GM20000 (cell line): ENCODE results near the gene TTLL3.

Source experiments
- DNase-seq: peaks from one replicate; pipeline ENCODE4 v3.0.0; 2012; ENCODE audit warnings: low spot score
- TF ChIP-seq, protein P1 (sequence below): IDR thresholded peaks from 2 replicates; pipeline ENCODE4 v1.5.1; 2012; ENCODE audit warnings: mild to moderate bottlenecking, control low read depth; ENCODE audit errors: extremely low read depth, missing control alignments

TTLL3 gene

DNA sequence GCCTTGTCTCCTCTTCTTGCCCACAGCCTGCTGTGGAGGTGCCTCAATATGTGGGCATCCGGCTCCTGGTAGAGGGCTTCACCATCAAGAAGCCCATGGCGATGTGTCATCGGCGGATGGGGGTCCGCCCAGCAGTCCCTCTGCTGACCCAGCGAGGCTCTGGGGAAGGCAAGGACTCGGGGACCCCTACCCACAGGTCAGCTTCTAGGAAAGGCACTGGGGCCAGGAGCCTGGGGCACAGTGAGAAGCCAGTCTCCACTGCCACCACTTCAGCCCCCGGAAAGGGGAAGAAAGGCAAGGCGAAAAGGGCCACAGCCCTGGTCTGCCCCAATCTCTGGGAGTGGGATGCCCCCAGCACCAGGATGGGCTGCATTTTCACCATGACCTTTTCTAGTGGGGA, 23.0 kb downstream of the TTLL3 start:
- TF ChIP-seq, protein P1, sequence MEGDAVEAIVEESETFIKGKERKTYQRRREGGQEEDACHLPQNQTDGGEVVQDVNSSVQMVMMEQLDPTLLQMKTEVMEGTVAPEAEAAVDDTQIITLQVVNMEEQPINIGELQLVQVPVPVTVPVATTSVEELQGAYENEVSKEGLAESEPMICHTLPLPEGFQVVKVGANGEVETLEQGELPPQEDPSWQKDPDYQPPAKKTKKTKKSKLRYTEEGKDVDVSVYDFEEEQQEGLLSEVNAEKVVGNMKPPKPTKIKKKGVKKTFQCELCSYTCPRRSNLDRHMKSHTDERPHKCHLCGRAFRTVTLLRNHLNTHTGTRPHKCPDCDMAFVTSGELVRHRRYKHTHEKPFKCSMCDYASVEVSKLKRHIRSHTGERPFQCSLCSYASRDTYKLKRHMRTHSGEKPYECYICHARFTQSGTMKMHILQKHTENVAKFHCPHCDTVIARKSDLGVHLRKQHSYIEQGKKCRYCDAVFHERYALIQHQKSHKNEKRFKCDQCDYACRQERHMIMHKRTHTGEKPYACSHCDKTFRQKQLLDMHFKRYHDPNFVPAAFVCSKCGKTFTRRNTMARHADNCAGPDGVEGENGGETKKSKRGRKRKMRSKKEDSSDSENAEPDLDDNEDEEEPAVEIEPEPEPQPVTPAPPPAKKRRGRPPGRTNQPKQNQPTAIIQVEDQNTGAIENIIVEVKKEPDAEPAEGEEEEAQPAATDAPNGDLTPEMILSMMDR = no peak
- DNase-seq = no peak

DNA sequence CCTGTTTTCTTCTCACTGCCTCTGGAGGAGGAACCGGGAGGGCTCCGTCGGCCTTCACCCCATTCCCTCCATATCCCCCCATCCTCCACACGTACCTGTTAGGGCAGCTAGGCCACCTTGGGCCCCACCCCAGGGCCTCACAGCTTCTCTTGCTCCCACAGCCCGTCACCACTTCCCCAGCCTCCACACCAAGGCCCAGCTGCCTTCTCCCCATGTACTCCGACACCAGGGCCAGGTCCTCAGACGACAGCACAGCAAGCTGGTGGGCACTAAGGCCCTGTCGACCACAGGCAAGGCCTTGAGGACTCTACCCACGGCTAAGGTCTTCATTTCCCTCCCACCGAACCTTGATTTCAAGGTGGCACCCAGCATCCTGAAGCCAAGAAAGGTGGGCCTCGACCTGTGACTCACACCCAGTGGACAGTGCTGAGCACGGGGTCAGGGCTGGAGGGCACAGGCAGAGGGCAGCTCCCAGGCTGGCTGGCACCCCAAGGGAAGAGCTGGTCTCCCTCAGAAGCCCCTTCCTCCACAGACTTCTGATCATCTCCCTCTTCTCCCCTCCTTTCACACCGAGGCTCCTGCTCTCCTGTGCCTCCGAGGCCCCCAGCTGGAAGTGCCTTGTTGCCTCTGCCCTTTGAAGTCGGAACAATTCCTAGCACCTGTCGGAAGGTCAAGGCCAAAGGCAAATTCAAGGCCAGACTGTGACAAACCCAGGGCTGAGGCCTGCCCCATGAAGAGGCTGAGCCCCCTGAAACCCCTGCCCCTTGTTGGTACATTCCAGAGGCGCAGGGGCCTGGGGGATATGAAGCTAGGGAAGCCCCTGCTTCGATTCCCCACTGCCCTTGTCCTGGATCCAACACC, 24.7 kb downstream of the TTLL3 start:
- no peak for DNase-seq
- TF ChIP-seq, protein P1 = no peak

DNA sequence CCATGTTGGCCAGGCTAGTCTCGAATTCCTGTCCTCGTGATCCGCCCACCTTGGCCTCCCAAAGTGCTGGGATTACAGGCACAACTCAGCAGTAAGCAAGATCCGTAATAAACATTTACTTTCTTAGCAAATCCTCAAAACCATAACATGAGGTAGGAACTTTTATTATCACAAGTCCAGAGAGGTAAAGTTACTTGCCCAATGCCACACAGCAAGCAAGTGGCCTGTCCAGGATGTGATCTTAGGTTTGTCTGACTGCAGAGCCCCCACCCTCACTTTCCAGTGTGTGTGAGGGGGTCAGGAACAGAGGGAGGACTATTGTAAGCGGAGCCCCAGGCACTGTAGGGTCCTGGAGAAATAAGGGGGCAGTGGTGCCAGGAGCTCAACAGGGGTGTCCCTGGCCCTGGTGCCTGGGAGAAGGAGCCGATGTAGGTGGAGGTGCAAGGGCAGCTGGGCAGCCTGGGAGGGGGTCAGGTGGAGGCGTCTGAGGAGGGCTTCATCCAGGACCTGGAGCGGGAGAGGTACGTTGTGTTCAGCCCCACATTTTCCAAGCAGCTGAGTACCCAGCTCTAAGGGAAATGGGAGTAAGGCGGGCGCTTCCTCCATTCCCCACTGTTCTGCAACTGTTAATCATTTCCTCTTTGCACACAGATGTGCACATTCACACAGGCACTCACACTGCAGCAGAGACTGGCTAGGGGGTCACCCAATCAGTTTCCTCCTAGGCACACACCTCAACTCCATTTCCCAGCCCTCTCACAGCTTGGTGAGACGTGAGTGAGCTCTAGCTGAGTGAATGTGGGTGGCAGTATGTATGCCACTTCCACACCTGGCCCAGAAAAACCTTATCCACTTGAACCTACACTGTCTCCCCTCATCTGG, 27.9 kb downstream of the TTLL3 start:
- TF ChIP-seq, protein P1 = no peak
- DNase-seq = no peak

DNA sequence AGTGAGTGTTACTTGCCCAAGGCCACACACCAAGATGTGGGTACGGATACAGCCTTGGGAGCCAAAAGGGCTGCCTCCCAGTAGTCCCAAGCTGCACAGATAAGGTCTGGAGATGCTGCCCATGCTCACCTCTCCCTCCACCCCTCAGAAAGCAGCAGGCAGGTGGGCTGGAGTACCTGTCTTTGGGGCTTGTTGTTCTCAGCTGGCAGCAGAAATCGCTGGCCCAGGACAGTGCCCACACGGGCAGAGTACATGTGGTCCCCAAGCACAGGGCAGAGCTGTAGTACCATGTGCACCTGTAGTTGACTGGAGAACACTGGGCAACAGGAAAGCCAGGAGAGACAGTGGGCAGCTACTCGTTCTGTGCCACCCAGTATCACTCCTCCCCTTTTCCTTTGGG, 28.8 kb downstream of the TTLL3 start:
- TF ChIP-seq, protein P1 = no peak
- no peak for DNase-seq

DNA sequence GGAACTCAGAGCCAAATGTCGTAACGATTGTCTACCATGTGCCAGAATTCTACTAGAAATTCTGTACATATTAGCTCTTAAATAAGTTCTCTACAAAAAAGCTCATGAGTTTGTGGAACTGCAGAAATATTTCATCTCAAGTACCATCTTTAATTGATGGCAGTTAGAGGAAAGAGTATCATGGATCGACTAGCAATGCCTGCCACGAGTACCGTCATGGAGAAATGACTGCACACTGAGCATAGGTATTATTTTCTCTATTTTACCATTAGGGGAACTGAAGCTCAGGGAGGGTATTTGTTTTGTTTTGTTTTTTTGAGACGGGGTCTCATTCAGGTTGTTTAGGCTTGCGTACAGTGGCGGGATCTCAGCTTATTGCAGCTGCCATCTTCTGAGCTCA, 31.0 kb downstream of the TTLL3 start:
- TF ChIP-seq, protein P1 = no peak
- no peak for DNase-seq

DNA sequence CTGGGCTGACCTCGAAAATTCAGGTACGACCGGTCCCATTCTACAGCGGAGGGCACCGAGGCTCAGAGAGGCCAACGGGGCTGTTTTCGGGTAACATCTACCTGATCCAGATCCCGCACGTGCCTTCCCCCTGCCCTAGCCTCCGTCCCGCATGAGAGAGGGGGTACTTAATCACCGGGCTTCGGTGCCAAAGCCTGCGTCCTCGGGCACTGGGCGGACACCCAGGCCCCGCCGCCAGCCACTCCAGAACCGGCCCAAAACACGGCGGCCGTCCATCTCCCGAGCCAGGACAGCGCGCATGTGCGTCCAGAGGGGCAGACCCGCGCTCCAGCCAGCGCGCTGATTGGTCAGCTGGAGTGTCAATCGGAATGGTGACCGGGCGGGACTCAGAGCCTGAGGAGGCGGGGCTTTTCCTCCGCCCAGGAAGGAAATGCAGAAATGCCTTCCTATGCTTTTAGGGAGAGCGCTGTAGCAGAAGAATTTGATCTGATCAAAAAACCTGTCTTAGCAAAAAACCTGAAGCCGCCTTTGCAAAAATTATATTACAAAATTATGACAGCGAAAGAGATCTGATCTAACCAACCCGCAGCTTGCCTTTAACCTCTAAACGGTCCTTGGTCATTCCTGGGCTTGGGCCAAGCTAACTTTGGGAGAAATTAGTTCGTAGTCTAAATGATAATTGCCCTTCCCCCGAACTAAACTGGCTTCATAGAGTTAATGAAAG, 33.8 kb downstream of the TTLL3 start, which contains the start of gene RPUSD3:
RPUSD3 (minus strand) TSS at position 294 of the 724 bp plus-strand sequence; CDS start at position 276, 18 bp downstream.
- TF ChIP-seq, protein P1 = no peak
- peak; percentile 98 for DNase-seq
